ENCODE measurements around the gene SGPP2.
"Not testable (repeated sequence)": the region's sequence is repeated elsewhere in the genome, so short reads cannot be mapped to it uniquely, and the experiment has no call there.

The SGPP2 gene

DNA sequence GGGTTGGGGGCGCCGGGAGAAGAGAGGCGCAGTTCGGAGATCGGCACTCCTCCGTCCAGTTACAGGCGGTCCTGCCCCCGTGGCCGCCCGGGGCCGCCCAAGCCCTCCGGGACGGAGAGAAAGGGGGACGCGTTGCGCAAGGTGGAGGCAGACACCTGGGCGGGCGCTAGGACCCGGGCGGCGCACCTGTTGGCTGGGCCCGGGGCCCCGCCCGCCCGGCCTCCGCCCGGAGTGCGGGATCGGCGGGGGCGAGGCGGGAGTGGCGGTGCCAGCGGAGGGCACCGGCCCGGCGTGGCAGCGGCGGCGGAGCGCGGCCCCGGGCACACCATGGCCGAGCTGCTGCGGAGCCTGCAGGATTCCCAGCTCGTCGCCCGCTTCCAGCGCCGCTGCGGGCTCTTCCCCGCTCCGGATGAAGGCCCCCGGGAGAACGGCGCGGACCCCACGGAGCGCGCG, at the start of gene SGPP2:
Gene SGPP2 (plus strand): TSS at position 268 of the 453 bp plus-strand sequence. CDS start 60 bp downstream, at position 328.
- H3K4me3 ChIP-seq = peak within 1 kb of the TSS; percentile 49 to 86 (median 60)
- peak within 1 kb of the TSS; percentile 26 to 91 (median 79) for H3K27ac ChIP-seq

DNA sequence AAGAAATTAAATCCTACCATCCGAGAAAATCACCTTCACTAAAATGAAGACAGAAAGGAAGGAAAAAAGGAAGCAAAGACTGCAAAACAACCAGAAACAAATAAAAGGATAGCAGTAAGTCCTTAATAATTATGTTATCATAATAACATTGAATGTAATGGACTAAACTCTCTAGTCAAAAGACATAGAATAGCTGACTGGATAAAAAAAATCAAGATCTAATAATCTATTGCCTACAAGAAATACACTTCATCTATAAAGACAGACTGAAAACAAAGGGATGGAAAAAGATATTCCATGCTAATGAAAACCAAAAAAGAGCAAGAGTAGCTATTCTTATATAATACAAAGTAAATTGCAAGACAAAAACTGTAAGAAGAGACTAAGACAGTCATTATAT, 48.5 kb upstream of the SGPP2 start:
- no peak overlapping the region for H3K4me3 ChIP-seq
- no peak overlapping the region for H3K27ac ChIP-seq

- Histone ChIP-seq H3K4me3 (no peak overlapping the region), H3K27ac (no peak overlapping the region)
Observed at GRCh38 chr2:222380456-222380855, 43.9 kb upstream of the SGPP2 start.

GRCh38 chr2:222381566-222381965, 42.8 kb upstream of the SGPP2 start:
- H3K27ac ChIP-seq = no peak overlapping the region
- no peak overlapping the region for H3K4me3 ChIP-seq

GRCh38 chr2:222383255-222383654, 41.1 kb upstream of the SGPP2 start:
- no peak overlapping the region for H3K27ac ChIP-seq
- no peak overlapping the region for H3K4me3 ChIP-seq

- no peak overlapping the region for H3K27ac ChIP-seq
- H3K4me3 ChIP-seq = no peak overlapping the region
Observed at GRCh38 chr2:222391743-222392285, 32.5 kb upstream of the SGPP2 start.

GRCh38 chr2:222393733-222394267, 30.5 kb upstream of the SGPP2 start:
- Histone ChIP-seq H3K4me3 (no peak overlapping the region), H3K27ac (no peak overlapping the region)

- H3K27ac ChIP-seq = no peak overlapping the region
- no peak overlapping the region for H3K4me3 ChIP-seq
Observed at GRCh38 chr2:222398446-222398885, 25.9 kb upstream of the SGPP2 start.

DNA sequence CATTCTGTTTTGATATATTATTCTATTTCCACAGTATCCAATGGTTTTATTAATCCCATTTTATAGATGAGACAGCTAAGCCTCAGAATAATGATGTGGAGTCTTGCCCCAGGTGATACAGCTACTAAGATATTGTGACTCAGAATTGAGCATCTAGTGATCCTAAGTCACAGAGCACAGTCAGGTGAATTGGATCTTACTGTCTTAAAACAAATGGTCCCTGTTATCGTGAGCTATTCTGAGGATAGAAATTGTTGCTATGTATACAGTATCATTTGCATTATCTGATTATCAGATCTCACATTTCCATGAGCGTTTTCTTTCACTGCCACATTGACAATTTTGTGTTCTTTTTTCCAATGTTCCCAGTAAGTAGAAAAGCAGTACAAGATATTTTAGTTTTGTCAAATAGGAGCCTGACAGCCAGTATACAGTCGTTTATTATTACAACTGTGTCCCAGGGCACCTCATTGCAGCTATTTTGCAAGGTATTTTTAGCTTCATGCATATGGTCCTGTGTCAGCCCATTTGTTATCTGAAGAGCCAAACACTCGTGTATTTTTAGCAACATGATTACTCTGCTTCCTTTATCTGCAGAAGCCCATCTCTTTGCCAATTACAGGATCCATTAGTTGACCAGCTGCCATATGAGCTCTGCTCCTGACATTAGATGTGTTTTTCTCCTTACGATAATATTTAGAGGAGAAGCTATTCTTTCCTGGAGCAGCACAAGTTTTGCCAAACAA, 25.1 kb upstream of the SGPP2 start:
- H3K4me3 ChIP-seq = no peak overlapping the region
- H3K27ac ChIP-seq = no peak overlapping the region

DNA sequence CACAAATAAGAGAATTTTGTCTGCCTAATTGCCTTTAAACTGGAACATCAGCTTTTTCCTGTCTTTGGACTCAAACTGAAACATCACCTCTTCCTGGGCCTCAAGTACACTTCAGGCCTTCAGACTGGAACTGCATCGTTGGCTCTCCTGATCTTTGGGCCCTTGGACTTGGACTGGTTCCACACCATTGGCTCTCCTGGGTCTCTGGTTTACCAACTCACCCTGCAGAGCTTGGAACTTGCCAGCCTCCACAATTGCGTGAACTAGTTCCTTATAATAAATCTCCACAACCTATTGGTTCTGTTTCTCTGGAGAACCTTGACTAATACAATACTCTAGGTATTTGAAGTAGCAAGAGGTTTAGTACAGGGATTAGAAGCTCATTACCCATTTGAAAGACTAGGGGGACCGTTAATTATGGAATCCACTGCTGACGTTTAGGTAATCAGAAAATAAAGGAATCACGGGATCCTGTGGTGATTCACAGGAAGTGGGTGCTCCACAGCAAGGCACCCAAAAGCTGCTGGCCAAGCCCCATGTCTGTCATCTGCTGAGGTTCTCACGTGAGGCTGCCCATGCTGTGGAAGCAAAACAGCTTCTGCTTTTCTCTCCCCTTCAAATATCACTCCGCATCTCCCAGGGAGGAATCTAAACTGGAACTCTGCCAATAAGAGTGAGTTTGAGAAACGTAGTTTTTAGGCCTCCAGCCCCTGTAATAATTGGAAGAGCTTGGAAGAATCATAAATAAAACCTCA, 20.0 kb upstream of the SGPP2 start:
- H3K4me3 ChIP-seq = no peak overlapping the region
- H3K27ac ChIP-seq = peak overlapping the region in 1 of 21 experiments; percentile 3

GRCh38 chr2:222408684-222409083, 15.7 kb upstream of the SGPP2 start:
- Histone ChIP-seq H3K27ac (no peak overlapping the region), H3K4me3 (no peak overlapping the region)

GRCh38 chr2:222410534-222410933, 13.8 kb upstream of the SGPP2 start:
- Histone ChIP-seq H3K4me3 (no peak overlapping the region), H3K27ac (no peak overlapping the region)

DNA sequence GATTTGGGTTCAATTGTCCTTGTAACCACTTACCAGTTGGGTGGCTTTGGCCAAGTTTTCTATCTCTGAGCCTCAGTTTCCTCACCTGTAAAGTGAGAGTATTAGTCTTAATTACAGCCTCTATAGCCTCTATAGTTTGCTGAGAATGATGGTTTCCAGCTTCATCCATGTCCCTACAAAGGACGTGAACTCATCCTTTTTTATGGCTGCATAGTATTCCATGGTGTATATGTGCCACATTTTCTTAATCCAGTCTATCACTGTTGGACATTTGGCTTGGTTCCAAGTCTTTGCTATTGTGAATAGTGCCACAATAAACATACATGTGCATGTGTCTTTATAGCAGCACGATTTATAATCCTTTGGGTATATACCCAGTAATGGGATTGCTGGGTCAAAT, 12.0 kb upstream of the SGPP2 start:
- H3K27ac ChIP-seq, H3K4me3 ChIP-seq: not testable (repeated sequence)

- H3K4me3 ChIP-seq = no peak overlapping the region
- no peak overlapping the region for H3K27ac ChIP-seq
Observed at GRCh38 chr2:222413295-222413911, 10.9 kb upstream of the SGPP2 start.

- Histone ChIP-seq H3K4me3 (no peak overlapping the region), H3K27ac (no peak overlapping the region)
Observed at GRCh38 chr2:222418739-222419138, 5.6 kb upstream of the SGPP2 start.

DNA sequence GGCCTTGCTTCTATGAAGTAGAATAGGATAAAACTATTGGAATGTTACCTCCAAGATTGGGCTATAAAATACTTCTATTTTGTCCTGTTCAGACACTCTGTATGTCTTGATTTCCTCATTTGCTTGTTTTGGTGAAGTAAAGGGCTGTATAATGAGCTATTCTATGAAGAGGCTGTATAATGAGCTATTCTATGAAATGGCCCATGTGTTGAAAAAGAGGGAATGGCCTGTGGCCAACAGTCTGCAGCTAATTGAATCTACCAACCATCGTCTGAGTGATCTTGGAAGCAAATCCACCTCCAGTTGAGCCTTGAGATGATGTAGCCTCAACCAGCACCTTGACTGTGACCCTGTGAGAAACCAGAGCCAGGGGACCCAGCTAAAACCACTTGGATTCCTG, 3.8 kb upstream of the SGPP2 start:
- no peak overlapping the region for H3K4me3 ChIP-seq

DNA sequence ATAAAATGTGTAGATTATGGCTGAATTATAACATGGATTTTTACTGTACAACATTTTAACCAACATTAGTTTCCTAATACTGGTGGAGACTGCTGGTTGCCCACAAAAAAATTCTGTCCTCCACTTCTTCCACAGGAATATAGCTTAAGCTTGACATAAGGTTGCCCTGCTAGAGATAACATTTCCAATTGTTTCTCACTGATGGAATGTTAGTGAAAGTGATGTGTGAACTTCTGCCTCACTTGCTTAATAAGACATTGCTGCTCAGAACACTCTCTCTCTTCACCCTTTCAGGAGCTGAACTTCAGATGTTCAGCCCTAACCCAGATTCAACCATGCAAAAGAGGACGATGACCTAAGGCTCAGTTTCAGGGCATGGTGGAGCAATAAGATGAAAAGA, 2.7 kb upstream of the SGPP2 start:
- Histone ChIP-seq H3K4me3 (no peak overlapping the region), H3K27ac (no peak overlapping the region)

More for the DNA sequence above, 3.8 kb upstream of the SGPP2 start:
- H3K27ac ChIP-seq = no peak overlapping the region

DNA sequence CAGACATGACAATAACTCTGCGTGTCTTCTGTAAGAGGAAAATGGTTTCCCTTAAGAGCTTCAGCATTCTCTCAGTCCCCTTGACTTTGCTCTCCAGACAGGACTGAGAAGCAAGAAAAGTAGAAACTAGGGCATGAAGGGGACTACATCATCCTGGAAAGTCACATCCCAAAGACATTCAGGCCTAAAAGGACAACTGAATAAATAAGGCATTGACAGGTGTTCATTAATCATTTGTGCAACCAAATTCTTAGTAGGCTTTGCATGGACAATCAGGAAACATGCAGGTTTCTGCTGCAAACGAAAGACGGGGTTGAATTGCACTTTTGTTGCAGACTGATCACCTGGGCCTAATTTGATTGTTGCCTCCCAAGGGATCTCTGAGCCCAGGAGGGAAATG, 1.2 kb upstream of the SGPP2 start:
- no peak overlapping the region for H3K27ac ChIP-seq
- H3K4me3 ChIP-seq = peak overlapping the region in 1 of 7 experiments; percentile 53

DNA sequence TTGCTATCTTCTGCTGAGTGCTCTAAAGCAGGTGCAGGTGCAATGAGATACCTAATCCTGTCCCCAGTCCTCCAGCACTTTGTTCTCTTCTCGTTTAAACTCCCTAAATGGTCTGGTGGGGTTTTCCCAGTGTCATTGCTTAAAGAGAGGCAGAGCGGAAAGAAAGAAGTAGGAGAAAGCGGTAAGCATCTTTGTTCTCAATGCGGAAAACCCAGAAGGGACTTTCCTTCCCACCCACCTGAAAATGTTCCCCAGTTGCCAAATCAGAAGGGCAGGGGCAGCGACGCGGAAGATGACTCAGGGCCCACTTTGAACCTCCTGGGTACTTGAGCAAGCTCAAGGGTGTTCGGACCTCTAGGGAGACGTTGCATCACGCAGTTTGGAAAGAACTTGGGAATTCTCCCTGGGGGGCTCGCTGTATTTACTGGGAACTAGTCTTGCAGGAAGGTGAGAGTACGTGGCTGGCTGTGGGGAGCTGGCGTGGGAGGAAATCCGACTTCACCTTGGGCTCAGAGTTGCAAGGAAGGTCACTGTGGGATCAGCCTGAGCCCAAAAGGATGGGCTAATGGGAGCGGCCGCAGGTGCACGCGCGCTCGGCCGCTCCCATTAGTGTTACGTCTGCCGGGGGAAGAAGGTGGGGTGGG, 589 bp upstream of the SGPP2 start:
- H3K27ac ChIP-seq = peak overlapping the region in 19 of 21 experiments; percentile 39 to 91 (median 80)
- peak overlapping the region; percentile 49 to 86 (median 60) for H3K4me3 ChIP-seq
